Iris pigment epithelial cell (primary cell): ENCODE data around the gene TRIM36.
A peak's percentile ranks its signal among the peaks of the same experiment; 100 is the strongest.

ENCODE experiments used
- DNase-seq: peaks from one replicate; pipeline ENCODE4 v3.0.0-alpha.2; 2011; ENCODE audit warnings: low read depth

The TRIM36 gene

GRCh38 chr5:115166744-115167393, 2.8 kb downstream of the TRIM36 start:
- DNase-seq = no peak

GRCh38 chr5:115165790-115166189, 3.9 kb downstream of the TRIM36 start:
- no peak for DNase-seq

DNA sequence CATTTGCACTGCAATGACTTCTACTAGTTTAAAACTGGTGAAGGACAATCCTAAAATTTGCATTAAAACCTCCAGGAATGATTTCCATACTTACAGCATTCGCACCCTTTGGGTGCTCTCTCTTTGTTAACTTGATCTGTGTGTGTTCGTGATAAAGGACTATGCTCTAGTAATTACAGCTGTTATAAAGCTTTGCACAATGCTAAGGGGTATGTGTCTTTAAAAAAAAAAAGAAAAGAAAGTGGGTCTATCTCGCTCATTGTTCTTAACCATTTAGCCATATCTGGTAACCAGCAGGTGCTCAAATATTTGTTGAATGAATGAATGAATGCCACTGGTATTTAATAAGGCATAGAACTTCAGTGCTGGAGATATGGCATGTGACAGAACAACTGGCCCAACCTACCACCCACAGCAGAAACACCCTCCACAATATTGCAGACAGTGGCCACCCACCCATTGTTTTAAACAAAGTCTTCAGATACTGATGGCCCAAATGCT, 8.7 kb downstream of the TRIM36 start:
- no peak for DNase-seq

DNA sequence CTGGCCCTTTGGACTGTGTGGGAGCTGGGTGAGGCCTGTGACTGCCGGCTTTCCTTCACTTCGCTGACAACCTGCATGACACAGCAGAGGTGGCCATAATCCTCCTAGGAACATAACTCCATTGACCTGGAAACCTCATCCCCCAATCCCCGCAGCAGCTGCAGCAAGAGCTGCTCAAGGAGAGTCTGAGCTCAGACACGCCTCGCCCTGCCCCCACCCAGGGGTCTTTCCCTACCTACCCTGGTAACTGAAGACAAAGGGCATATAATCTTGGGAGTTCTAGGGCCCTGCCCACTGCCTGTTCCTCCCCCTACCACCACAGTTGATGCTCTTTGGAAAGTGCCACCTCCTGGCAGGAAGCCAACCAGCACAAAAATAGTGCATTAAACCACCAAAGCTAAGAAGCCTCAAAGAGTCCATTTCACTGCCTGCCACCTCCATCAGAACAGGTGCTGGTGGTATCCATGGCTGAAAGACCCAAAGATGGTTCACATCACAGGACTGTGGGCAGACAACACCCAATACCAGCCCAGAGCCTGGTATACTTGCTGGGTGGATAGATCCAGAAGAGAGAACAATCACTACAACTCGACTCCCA, 18.4 kb downstream of the TRIM36 start:
- no peak for DNase-seq

- no peak for DNase-seq
Observed at GRCh38 chr5:115150512-115150911, 19.2 kb downstream of the TRIM36 start.

- DNase-seq = no peak
Observed at GRCh38 chr5:115147052-115147451, 22.7 kb downstream of the TRIM36 start.

- no peak for DNase-seq
Observed at GRCh38 chr5:115136294-115136693, 33.4 kb downstream of the TRIM36 start.

DNA sequence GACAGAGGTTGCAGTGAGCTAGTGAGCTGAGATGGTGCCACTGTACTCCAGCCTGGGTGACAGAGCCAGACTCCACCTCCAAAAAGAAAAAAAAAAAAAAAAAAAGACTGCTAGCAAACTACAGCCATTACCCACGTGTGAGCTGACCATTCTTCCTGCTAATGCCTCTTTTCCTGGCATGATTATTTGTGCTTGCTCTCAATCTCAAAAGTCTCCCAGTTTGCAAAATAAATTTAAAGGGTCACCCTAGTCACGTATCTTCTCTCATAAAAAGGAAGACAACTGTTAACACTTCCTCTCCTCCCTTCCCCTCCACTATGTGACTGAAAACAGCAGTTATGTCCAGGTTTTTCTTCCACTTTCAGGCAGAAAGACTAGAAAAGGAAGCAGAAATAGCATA, 37.2 kb downstream of the TRIM36 start:
- no peak for DNase-seq

- no peak for DNase-seq
Observed at GRCh38 chr5:115126303-115126702, 43.4 kb downstream of the TRIM36 start.

GRCh38 chr5:115124741-115125140, 45.0 kb downstream of the TRIM36 start:
- DNase-seq = no peak

GRCh38 chr5:115116001-115116400, 53.7 kb downstream of the TRIM36 start:
- no peak for DNase-seq

DNA sequence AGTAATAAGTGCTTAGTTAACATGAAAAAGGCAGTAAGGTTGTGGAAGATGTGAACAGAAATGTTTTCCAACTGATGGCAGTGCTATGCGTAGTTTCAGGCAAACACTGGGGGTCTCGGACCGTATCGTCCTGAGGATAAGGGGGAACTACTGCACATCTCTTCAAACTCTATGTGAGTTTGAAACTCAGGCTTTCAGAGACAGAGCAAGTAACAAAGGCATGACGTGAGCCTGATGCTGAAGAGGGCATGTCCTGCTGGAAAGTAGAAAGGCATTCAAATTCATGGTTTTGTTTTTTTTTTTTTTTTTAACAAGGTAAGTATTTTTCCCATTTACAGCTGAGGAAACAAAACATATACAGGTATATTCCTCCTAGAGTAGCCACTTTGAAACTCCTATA, 59.9 kb downstream of the TRIM36 start:
- DNase-seq = no peak

DNA sequence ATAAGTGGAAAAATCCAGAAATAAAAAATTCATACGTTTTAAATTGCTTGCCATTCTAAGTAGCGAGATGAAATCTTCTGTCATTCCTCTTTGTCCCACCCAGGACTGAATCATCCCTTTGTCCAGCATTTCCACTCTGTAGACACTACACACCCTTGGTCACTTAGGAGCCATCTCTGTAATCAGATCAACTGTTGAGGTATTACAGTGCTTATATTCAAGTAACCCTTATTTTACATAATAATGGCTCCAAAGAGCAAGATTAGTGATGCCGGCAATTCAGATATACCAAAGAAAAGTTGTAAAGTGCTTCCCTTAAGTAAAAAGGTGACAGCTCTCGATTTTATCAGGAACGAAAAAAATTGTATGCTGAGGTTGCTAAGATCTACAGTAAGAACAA, 60.4 kb downstream of the TRIM36 start:
- DNase-seq = no peak

- DNase-seq = peak; percentile 54
Observed at GRCh38 chr5:115100319-115100955, 69.3 kb downstream of the TRIM36 start.

DNA sequence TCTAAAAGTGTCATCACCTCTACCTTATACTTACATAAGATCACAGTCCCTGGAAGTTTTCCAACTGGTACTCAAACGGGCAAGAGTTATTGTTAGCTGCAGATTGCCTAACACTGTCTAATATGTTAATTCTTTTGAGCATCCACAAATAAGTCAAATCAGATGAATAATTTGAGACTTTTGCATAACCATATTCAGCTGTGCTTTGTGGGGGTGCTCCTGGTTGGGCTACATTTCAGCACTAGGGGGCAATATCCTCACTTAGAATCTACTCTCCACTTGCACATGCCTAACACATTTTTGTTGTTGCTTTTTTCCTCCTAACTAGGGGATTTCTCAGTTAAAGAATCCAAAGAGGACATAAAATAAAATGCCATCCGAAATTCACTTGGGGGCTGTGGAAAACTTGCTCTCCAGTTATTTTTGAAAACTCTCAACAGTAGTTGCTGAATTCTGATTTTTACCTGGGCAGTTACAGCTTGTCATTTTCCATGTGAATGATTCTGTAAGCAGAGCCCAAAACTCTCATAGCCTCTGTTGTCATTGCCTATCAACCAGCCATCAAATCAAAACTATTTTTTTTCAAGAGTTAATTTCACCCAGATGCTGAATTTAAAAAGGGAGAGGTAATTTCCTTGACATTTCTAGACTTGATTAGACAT, 71.5 kb downstream of the TRIM36 start:
- DNase-seq = peak; percentile 71

DNA sequence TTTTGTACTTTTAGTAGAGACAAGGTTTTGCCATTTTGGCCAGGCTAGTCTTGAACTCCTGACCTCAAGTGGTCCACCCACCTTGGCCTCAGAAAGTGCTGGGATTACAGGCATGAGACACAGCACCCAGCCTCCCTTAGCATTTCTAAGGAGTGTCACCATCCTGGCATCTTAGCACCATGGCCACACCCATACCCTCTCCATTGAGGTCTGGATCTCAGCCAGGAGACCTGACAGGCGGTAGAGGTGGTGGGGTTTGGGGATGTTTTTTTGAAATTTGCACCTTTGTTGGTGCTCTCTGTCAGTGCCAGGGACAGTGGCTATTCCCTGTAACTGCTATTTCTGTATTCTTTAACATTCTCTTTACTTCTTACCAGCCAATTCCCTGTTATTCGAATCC, 72.5 kb downstream of the TRIM36 start:
- DNase-seq = no peak

- DNase-seq = peak; percentile 27
Observed at GRCh38 chr5:115096034-115096769, 73.5 kb downstream of the TRIM36 start.

DNA sequence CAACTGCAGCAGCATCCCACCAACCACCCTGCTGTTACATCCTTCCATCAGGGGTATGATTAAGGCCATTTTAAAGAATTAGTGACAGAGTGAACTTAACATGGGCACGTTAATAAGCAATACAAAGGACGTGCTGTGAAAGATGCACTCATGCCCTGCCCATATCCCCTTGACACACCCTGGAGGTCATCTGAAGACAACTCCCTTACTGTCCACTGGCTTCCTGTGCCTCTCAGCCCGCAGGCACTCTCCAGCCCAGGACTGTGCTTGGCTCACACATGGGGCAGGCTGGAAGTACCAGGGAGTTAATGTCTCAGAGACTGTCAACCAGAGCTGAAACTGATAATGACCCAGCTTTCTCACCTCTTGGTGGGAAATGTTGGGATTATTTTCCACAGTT, 81.8 kb downstream of the TRIM36 start:
- DNase-seq = no peak

GRCh38 chr5:115086473-115086872, 83.2 kb downstream of the TRIM36 start:
- no peak for DNase-seq

DNA sequence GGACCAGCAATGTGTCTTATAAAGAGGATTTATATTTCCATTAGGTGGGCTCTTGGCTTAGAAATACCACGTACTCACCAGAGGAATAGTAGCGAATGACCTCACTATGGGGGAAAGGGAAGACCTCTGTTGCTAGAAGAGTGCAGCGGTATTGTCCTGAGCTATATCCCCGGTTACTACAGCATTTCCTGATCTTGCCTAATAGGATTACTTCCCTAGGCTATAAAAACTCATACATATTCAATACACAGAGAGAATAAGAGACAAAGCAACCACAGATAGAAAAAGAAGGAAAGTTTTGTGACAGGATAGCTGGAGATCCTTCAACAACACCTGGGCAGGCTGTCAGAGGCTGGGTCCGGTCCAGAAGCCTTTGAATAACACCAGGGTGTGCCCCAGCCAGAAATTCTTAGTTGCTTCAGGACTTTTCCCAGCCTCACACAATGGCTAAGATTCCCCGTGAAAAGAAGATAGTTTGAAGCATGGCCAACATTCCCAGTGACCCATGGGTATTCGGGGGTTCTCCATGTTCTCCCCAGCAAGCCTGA, 85.4 kb downstream of the TRIM36 start:
- DNase-seq = no peak

GRCh38 chr5:115079924-115080623, 89.6 kb downstream of the TRIM36 start:
- no peak for DNase-seq
